GM12801 (cell line): Measurements from ENCODE around the gene SLCO1C1.

Experiments
- TF ChIP-seq, protein P1 (sequence below): IDR thresholded peaks from one replicate; pipeline ENCODE4 v1.5.1; 2011; ENCODE audit warnings: control low read depth; ENCODE audit not compliant: insufficient read length; ENCODE audit errors: extremely low read depth

The SLCO1C1 gene, protein sequence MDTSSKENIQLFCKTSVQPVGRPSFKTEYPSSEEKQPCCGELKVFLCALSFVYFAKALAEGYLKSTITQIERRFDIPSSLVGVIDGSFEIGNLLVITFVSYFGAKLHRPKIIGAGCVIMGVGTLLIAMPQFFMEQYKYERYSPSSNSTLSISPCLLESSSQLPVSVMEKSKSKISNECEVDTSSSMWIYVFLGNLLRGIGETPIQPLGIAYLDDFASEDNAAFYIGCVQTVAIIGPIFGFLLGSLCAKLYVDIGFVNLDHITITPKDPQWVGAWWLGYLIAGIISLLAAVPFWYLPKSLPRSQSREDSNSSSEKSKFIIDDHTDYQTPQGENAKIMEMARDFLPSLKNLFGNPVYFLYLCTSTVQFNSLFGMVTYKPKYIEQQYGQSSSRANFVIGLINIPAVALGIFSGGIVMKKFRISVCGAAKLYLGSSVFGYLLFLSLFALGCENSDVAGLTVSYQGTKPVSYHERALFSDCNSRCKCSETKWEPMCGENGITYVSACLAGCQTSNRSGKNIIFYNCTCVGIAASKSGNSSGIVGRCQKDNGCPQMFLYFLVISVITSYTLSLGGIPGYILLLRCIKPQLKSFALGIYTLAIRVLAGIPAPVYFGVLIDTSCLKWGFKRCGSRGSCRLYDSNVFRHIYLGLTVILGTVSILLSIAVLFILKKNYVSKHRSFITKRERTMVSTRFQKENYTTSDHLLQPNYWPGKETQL

DNA sequence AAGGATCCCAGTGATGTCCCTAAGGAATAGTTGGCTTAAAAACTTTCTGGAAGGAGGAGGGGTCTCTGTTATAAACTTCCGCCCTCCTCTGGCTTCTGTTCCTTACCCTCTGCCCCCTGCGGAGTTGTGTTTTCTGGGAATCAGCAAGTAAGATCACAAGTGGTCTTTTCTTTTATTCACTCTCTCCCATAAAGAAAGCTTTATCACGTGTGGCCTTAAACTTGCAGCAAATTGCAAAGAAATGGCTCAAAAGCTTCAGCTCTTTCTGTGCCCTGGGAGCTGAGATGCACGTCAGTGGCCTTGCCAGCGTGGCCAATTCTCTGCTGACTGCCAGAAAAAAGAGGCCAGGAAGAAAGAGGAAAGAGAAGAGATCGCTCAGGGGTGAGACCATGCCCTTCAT is at the start of gene SLCO1C1:
Gene SLCO1C1 (plus strand): TSS at position 101 of the 400 bp plus-strand sequence. CDS start 4,245 bp downstream, outside the sequence.
- TF ChIP-seq, protein P1, sequence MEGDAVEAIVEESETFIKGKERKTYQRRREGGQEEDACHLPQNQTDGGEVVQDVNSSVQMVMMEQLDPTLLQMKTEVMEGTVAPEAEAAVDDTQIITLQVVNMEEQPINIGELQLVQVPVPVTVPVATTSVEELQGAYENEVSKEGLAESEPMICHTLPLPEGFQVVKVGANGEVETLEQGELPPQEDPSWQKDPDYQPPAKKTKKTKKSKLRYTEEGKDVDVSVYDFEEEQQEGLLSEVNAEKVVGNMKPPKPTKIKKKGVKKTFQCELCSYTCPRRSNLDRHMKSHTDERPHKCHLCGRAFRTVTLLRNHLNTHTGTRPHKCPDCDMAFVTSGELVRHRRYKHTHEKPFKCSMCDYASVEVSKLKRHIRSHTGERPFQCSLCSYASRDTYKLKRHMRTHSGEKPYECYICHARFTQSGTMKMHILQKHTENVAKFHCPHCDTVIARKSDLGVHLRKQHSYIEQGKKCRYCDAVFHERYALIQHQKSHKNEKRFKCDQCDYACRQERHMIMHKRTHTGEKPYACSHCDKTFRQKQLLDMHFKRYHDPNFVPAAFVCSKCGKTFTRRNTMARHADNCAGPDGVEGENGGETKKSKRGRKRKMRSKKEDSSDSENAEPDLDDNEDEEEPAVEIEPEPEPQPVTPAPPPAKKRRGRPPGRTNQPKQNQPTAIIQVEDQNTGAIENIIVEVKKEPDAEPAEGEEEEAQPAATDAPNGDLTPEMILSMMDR: no peak

- TF ChIP-seq, protein P1: no peak
These were observed 48.8 kb upstream of the SLCO1C1 start for GRCh38 chr12:20646239-20646827.

DNA sequence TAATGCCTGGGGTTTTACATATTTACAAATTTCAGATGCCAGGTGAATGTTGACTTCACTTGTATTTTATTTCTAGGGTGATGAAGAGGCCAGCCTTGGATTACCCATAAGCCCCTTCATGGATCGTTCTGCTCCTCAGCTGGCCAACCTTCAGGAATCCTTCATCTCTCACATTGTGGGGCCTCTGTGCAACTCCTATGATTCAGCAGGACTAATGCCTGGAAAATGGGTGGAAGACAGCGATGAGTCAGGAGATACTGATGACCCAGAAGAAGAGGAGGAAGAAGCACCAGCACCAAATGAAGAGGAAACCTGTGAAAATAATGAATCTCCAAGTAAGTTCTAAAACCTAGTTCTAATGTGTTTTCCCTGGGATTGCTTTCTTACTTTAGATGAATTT is 41.3 kb upstream of the SLCO1C1 start:
- TF ChIP-seq, protein P1: no peak

DNA sequence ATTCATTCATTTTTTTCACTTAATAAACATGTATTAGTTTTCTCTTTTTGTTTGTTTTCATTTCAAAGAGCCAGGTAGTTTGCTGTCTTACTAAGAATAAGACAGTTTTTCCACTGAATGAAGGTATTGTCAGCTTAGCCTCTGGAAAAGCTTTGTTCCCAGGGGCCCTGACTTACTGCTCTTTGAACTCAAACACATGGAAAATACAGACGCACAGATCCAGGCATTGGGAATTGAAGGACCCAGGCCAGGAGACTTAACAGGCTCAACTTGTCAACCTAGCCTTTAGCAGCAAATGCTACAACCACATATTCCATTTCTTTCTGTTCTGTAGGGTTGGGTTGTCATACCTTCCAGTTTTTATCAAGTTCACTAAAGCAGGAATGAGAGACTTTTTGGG is 38.5 kb upstream of the SLCO1C1 start:
- TF ChIP-seq, protein P1: no peak

DNA sequence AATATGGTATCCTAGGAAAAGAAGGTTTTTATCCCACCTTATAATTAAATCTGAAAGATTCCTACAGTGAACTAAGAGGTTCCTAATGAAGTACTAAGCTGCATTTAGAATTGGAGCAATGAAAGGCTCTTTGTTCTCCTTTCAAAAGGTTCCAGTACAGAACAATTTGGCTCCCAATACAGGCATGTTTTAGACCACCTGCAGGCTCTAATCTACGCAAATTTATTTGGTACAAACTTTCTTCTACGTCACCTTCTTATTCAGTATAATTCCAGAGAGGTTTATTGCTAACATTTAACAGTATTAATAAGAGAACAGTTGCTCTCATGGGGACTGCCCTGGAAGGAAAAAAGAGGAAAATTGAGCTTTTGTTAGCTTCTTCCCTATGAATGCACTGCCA is 37.6 kb upstream of the SLCO1C1 start:
- TF ChIP-seq, protein P1: no peak

- TF ChIP-seq, protein P1: no peak
These were observed 13.8 kb upstream of the SLCO1C1 start for GRCh38 chr12:20681334-20681733.

GRCh38 chr12:20696181-20696905 is 1.2 kb downstream of the SLCO1C1 start:
- TF ChIP-seq, protein P1: no peak
